A549 (cell line): Measurements from ENCODE around the gene CD58.

Source experiments
- CEBPB ChIP-seq, 2 experiments: fragments of >200 bp in 1 of 2; sonication (Bioruptor Twin) in 1 of 2; formaldehyde crosslinking in 1 of 2; IDR thresholded peaks; 2 replicates each; pipeline ENCODE4 v1.6.1; 2012 to 2016
- EP300 ChIP-seq, 2 experiments: fragments of >200 bp; sonication (Bioruptor Twin); formaldehyde crosslinking; IDR thresholded peaks; 2 replicates in 1 of 2; 3 replicates in 1 of 2; pipeline ENCODE4 v1.6.1; 2016 to 2017
- MYC ChIP-seq: IDR thresholded peaks from 2 replicates; pipeline ENCODE4 v1.6.1; 2012; ENCODE audit warnings: mild to moderate bottlenecking, inconsistent platforms, low read length, improper control_type of control experiment, borderline replicate concordance
- NR3C1 ChIP-seq: fragments of >200 bp; sonication (Bioruptor Twin); formaldehyde crosslinking; IDR thresholded peaks from 3 replicates; pipeline ENCODE4 v1.6.1; 2017
- POLR2A ChIP-seq: IDR thresholded peaks from 2 replicates; pipeline ENCODE4 v1.6.1; 2012; ENCODE audit warnings: mild to moderate bottlenecking, low read length
- ZFP36 ChIP-seq: fragments of 450-650 bp; IDR thresholded peaks from 2 replicates; pipeline ENCODE4 v1.6.1; 2014; ENCODE audit warnings: borderline replicate concordance; ENCODE audit not compliant: partially characterized antibody
- TF ChIP-seq, protein P1 (sequence below): fragments of >200 bp; sonication (Bioruptor Twin); formaldehyde crosslinking; IDR thresholded peaks from 3 replicates; pipeline ENCODE4 v1.6.1; 2016
- TF ChIP-seq, protein P2 (sequence below): fragments of >200 bp; sonication (Bioruptor Twin); formaldehyde crosslinking; IDR thresholded peaks from 3 replicates; pipeline ENCODE4 v1.5.1; 2016
- TF ChIP-seq, protein P3 (sequence below): IDR thresholded peaks from 2 replicates; pipeline ENCODE4 v1.6.1; 2012
- TF ChIP-seq, protein P4 (sequence below): fragments of 450-650 bp; IDR thresholded peaks from 2 replicates; pipeline ENCODE4 v1.6.1; 2014; ENCODE audit warnings: antibody characterized with exemption
- TF ChIP-seq, protein P5 (sequence below): fragments of 250-450 bp; sonication (Bioruptor Pico); IDR thresholded peaks from 2 replicates; pipeline ENCODE4 v1.5.0; 2020; ENCODE audit warnings: low read depth, mild to moderate bottlenecking, moderate library complexity

DNA sequence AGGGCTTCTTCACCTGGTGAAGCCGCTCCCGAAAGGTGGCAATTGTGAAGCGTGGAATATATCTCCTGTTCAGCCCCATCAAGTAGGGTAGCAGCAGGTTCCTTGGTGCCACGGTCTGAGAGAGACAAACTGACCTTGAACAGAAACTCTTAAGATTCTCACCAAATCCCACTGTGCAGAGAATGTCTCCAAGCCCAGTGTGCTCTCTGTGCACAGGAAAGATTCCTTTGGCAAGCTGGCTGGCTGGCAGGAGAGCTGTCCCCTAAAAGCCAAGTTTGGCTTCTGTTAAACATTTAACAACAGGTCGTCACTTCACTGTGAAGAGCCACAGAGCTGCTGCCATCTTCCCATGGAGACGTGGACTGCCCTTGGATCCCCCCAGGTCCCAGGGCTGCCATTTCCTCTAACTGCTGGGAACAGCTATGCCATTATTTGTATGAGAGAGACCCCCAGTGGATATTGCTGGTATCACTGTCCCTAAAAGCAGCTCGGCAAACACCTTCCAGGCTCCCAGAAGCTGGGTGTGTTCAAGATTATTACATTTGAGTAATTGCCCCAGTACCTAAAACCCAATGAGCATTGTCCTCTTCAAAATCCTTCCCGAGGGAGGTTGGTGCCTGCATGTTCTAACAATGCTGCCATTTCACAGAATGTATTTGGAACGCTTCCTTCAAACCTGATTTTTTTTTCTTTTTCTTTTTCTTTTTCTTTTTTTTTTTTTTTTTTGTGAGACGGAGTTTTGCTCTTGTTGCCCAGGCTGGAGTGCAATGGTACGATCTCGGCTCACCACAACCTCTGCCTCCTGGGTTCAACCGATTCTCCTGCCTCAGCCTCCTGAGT, 71.8 kb downstream of the CD58 start:
- no peak for TF ChIP-seq POLR2A
- TF ChIP-seq, protein P1, sequence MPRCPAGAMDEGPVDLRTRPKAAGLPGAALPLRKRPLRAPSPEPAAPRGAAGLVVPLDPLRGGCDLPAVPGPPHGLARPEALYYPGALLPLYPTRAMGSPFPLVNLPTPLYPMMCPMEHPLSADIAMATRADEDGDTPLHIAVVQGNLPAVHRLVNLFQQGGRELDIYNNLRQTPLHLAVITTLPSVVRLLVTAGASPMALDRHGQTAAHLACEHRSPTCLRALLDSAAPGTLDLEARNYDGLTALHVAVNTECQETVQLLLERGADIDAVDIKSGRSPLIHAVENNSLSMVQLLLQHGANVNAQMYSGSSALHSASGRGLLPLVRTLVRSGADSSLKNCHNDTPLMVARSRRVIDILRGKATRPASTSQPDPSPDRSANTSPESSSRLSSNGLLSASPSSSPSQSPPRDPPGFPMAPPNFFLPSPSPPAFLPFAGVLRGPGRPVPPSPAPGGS: no peak
- TF ChIP-seq, protein P2, sequence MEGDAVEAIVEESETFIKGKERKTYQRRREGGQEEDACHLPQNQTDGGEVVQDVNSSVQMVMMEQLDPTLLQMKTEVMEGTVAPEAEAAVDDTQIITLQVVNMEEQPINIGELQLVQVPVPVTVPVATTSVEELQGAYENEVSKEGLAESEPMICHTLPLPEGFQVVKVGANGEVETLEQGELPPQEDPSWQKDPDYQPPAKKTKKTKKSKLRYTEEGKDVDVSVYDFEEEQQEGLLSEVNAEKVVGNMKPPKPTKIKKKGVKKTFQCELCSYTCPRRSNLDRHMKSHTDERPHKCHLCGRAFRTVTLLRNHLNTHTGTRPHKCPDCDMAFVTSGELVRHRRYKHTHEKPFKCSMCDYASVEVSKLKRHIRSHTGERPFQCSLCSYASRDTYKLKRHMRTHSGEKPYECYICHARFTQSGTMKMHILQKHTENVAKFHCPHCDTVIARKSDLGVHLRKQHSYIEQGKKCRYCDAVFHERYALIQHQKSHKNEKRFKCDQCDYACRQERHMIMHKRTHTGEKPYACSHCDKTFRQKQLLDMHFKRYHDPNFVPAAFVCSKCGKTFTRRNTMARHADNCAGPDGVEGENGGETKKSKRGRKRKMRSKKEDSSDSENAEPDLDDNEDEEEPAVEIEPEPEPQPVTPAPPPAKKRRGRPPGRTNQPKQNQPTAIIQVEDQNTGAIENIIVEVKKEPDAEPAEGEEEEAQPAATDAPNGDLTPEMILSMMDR: peak; percentile 65
- TF ChIP-seq MYC: no peak
- TF ChIP-seq, protein P3, sequence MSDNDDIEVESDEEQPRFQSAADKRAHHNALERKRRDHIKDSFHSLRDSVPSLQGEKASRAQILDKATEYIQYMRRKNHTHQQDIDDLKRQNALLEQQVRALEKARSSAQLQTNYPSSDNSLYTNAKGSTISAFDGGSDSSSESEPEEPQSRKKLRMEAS: no peak
- TF ChIP-seq NR3C1: no peak
- TF ChIP-seq, protein P4, sequence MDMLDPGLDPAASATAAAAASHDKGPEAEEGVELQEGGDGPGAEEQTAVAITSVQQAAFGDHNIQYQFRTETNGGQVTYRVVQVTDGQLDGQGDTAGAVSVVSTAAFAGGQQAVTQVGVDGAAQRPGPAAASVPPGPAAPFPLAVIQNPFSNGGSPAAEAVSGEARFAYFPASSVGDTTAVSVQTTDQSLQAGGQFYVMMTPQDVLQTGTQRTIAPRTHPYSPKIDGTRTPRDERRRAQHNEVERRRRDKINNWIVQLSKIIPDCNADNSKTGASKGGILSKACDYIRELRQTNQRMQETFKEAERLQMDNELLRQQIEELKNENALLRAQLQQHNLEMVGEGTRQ: no peak
- no peak for TF ChIP-seq ZFP36
- no peak for TF ChIP-seq EP300 (IDR thresholded peaks at IDR 0.05)
- TF ChIP-seq, protein P5, sequence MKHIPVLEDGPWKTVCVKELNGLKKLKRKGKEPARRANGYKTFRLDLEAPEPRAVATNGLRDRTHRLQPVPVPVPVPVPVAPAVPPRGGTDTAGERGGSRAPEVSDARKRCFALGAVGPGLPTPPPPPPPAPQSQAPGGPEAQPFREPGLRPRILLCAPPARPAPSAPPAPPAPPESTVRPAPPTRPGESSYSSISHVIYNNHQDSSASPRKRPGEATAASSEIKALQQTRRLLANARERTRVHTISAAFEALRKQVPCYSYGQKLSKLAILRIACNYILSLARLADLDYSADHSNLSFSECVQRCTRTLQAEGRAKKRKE: no peak
- no peak for TF ChIP-seq CEBPB (IDR thresholded peaks at IDR 0.05)
